Measurements from ENCODE around the gene MRPS31.
"Not testable (repeated sequence)": the region's sequence is repeated elsewhere in the genome, so short reads cannot be mapped to it uniquely, and the experiment has no call there.

The MRPS31 gene

GRCh38 chr13:40789275-40790153 lies 18.5 kb upstream of the MRPS31 start, which contains the start of gene SLC25A15:
TSS of gene SLC25A15 (plus strand) at chr13:40789611. CDS start at chr13:40793227, 3,616 bp downstream.
- DNase-seq, result peak; percentile 66

GRCh38 chr13:40788540-40789274 lies 17.7 kb upstream of the MRPS31 start:
- peak; percentile 6 for DNase-seq

GRCh38 chr13:40787062-40787461 lies 16.1 kb upstream of the MRPS31 start:
- peak; percentile 36 for DNase-seq

DNA sequence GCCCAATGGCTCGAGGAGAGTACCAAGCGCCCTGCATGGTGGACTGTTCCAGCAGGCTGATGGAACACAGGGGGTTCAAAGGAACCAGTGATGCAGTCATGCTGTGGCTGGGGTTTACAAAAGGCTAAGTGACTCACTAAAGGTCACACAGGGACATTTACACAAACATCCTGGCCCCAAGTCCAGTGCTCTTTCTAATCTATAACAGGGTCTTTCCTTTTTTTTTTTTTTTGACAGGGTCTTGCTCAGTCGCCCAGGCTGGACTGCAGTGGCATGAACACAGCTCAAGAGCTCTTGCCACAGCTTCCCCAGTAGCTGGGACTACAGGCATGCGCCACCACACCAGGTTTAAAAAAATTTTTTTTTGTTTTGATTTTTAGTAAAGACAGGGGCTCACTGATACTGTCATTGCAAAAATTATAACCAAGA lies 15.6 kb upstream of the MRPS31 start:
- DNase-seq, result peak; percentile 30

- no peak for DNase-seq
Observed at GRCh38 chr13:40784540-40784939, 13.6 kb upstream of the MRPS31 start.

DNA sequence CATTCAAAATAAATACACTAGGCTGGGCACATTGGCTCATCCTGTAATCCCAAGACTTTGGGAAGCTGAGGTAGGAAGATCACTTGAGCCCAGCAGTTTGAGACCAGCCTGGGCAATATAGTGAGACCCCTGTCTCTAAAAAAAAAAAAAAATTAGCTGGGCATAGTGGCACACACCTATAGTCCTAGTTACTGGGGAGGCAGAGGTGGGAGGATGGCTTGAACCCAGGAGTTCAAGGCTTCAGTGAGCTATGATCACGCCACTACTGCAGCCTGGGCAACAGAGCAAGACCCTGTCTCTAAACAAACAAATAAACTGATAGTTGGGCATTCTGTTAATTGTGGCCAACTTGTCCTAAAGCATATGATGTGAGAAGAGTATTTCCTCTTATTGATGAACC lies 12.0 kb upstream of the MRPS31 start:
- DNase-seq, result not testable (repeated sequence)

- DNase-seq, result peak; percentile 79
Observed at GRCh38 chr13:40781717-40782116, 10.7 kb upstream of the MRPS31 start.

DNA sequence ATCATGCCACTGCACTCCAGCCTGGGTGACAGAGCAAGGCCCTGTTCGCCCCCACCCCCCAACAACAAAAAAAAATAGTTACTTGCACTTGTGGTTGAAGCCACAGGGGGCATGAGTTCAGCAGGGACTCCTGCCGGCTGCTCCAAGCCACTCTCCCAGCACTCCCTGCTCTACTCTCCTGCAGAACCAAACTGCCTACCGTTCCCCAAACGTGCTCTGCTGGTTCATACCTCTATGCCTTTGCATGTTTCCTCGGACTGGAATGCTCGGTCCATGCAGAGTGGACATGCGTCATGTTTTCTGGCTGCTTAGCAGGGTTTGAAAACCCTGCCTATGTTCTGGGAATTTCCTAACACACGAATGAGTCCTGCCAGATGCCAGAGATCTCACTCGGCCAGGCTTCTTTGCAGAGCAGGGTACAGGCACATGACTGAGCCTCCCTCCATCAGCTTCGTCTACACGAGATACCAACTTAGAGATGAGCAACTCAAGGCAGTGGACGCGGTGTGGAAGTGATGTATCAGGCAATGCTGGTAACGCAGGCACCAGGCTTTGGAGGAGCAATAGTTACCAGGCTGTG lies 9.9 kb upstream of the MRPS31 start:
- DNase-seq, result peak; percentile 51

DNA sequence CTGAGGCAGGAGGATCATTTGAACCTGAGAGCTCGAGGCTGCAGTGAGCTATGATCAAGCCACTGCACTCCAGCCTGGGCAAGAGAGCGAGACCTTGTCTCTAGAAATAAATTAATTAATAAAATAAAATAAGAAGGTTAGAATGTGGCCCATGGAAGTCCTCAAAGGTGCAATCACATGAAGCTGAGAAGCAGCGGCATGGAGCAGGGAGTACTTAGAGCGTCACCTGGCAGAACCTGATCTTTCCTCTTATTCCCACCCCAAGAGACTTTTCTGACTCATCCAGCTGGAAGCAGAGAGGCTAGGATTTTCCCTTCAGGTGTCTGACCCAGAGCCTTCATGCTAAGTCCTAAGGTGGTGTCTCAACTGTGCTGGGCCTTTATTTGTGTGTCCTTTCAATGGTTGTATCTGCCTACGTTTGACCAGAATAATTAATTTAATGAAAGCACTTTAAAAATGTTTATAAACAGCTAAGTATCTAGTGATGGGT lies 8.9 kb upstream of the MRPS31 start:
- no peak for DNase-seq

GRCh38 chr13:40779049-40779448 lies 8.1 kb upstream of the MRPS31 start:
- DNase-seq, result no peak

DNA sequence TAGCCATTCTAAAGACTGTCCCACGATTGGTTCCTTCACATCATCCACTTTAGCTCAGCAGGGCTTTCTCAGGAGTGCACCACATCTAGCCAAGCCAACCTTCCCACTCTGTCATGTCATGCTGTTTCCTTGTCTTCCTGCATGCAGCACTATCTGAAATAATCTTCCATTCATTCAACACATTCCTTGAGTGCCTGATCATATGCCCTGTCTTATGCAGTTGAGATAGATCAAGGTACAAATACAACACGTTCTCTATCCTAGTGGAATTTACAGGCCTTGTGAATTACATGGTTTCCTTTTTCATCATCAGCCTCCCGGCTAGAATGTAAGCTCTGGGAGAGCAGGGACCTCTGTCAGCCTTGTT lies 6.8 kb upstream of the MRPS31 start:
- DNase-seq, result no peak

GRCh38 chr13:40777166-40777808 lies 6.3 kb upstream of the MRPS31 start:
- DNase-seq, result peak; percentile 46

DNA sequence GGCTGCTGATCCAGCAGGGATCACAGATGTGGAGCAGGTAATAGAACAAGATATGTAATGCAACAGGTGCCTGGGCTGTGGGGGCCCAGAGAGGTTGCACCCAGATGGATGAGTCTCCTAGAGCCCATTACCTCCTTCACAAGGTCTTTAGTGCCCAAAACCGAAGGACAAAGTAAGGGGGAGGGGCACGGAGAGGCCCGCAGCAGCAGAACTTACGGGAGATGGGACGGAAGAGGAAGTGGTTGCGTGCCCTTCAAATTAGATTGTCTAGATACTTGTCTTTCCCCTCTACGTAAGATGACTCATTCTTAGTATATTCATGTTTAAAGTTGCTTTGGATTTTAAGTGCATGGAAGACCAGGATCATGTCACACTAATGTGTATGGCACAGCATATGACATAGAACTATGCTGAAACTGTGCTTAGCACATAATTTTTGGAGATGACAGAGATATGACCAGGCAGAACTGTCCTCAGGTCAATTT lies 5.7 kb upstream of the MRPS31 start:
- peak; percentile 89 for DNase-seq

DNA sequence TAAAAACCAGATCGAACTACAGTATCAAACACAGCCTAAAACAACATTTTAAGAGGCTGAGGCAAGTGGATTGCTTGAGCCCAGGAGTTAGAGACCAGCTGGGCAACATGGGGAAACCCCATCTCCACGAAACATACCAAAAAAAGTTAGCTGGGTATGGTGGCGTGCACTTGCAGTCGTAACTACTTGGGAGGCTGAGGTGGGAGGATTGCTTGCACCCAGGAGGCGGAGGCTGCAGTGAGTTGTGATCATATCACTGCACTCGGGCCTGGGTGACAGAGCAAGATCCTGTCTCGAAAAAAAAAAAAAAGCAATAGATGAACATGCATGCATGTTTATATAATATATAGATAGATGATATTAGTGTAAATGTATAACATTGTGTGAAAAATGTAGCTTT lies 5.2 kb upstream of the MRPS31 start:
- DNase-seq, result no peak

GRCh38 chr13:40774672-40775071 lies 3.7 kb upstream of the MRPS31 start:
- DNase-seq, result no peak

DNA sequence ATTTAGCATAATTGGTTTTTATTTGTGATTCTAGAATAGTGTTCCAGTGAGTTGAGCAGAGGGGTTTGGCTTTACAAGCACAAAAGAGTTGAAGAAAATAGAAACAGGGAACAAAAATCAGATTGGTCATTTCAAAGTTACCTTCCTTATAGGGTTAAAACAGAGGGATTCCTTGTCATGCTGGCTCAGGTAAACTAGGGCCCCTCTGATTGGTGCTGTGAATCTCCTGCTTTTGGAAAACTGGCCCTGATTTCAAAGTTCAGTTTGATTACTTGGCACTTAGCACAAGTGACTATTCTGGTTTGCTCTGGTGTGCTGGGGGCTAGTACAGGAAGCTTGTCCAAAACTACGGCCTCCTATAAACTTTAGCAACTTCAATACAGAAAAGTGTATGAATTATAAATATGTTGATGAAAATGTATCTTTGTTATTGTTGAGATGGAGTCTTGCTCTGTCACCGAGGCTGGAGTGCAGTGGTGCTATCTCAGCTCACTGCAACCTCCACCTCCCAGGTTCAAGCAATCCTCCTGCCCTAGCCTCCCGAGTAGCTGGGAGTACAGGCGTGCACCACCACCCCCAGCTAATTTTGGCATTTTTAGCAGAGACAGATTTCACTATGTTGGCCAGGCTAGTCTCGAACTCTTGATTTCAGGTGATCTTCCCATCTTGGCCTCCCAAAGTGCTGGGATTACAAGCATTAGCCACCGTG lies 1.9 kb upstream of the MRPS31 start:
- DNase-seq, result no peak

- no peak for DNase-seq
Observed at GRCh38 chr13:40770609-40770933, 419 bp downstream of the MRPS31 start.

DNA sequence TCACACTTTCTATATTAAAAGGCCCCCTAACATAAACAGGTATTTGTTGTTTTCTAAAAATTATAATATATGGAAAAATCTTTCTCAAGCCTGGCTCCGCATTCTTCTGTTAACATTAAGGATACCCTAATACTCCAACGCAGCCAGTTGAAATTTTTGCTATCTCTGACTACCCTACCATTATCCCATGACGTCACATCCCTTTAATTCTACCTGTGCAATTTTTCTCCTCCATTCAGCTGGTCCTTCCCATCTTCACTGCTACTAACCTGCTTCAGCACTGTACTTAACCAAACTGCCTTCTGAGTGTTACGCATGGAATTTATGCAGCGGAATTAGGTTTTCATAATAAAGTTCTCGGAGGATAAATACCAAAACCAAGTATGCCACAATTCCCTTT lies 1.0 kb downstream of the MRPS31 start:
- no peak for DNase-seq

DNA sequence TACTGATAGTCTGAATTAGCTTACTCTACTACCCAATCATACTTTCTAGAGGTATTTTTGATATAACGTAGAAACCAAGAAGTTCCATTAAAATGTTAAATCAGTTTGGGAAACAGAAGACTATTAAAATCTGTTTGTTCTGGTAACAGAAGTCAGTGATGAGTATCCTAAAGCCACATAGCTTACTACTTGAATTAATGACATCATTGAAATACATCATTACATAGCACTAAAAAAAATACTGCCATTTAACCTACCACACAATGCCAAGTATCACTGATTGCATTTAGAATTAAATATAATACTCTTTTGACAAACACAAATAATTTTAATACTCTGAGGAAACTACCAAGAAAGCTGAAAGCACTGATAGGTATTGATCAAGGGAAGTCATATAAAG lies 5.4 kb downstream of the MRPS31 start:
- DNase-seq, result no peak

DNA sequence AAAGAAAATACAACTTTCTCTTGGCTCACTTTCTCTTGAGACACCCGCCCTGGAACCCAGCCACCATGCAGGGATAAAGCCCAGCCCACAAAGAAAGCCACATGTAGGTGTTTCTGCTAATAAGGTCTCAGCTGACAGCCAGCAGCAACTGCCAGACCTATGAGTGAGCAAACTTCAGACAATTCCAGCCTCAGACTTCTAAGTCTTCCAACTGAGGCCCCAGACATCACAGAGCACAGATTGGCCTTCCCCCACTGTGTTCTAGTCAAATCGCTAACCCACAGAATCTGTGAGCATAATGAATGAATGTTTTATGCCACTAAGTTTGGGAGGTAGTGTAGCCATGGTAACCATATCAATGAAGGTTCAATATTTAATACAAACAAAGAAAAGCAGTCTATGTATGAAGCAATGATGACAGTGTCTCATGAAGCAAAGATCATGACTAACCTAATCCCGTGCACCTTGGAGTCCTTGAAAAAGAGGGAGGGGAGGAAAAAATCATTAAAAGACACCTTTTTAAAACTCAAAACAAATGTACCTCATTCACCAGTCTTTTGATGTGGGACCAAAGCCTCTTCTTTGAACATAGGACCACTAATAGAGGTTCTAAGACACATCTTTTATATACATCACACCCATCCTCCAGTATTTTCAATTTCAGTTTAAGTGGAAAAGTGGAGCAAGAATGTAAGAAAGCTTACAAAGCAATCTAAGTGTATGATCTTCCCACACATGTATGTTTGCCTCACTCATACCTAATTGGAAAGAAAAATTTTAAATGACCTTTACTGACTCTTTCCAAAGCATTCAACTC lies 6.2 kb downstream of the MRPS31 start:
- DNase-seq, result no peak

DNA sequence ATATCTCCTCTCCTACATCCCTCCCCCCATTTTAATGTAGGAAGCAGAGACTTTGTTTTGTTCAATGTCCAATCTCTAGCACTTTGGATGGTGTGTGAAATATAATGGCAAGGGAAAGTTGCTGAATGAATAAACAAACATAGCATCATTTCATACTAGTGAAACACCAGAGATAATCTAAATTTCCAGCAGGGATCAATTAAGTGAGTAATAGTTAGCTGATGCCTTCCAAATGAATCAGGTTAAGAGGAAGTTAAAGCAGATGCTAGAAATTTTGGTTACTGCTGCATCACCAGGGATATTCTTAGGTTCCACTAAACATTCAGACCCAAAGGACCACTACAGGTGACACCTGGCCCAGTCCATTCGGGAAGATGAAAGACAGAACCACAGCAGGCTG lies 8.1 kb downstream of the MRPS31 start:
- DNase-seq, result no peak

All from MV-4-11 (cell line).